SK-N-SH (cell line): ENCODE results near the gene ABCF1. TPM values are rescaled to one million over a fixed set of nuclear protein-coding genes. Genes with fewer than 3 reads are reported as not detected.

Experiments
- CTCF ChIA-PET: fragments of 300-600, 350-600 bp; formaldehyde crosslinking; extraction: SDS; loops from one replicate; lab custom pipeline; 2021; lab: Yijun Ruan, JAX
- POLR2A ChIA-PET: fragments of 350-600 bp; sonication (Branson Sonifier 250); formaldehyde crosslinking; extraction: SDS; loops from one replicate; lab custom pipeline; 2020; ENCODE audit warnings: antibody characterized with exemption, inconsistent platforms; lab: Yijun Ruan, JAX
- DNase-seq: peaks from one replicate; pipeline ENCODE4 v3.0.0; 2012
- H2AFZ ChIP-seq: fragments of 200-600 bp; sonication (generic); 2 replicates; pipeline ENCODE4 v1.8.1; 2016; ENCODE audit warnings: antibody characterized with exemption, mild to moderate bottlenecking, low read depth
- H3F3A ChIP-seq: fragments of 200-600 bp; sonication (generic); replicated peaks from 2 replicates; pipeline ENCODE3; 2016; ENCODE audit warnings: antibody characterized with exemption, mild to moderate bottlenecking; ENCODE audit not compliant: insufficient read depth
- H3K27ac ChIP-seq, 2 experiments: fragments of 200-500 bp in 1 of 2; fragments of 200-600 bp in 1 of 2; sonication (Bioruptor generic) in 1 of 2; sonication (generic), shearing (Covaris generic) in 1 of 2; 2 replicates each; pipeline versions ENCODE4 v1.5.1 to v1.6.1; 2014 to 2016; ENCODE audit warnings: low read depth in 2 of 2, inconsistent platforms in 1 of 2, low read length in 1 of 2, mild to moderate bottlenecking in 1 of 2, mixed read lengths in 1 of 2
- H3K27me3 ChIP-seq: fragments of 200-600 bp; sonication (generic), shearing (Covaris generic); 2 replicates; pipeline ENCODE4 v1.6.1; 2016; ENCODE audit warnings: mixed run types; ENCODE audit not compliant: insufficient read depth
- H3K36me3 ChIP-seq, 2 experiments: fragments of 200-500 bp in 1 of 2; fragments of 200-600 bp in 1 of 2; sonication (Bioruptor generic) in 1 of 2; sonication (generic) in 1 of 2; replicated peaks in 1 of 2; 2 replicates each; pipeline versions ENCODE3 to v1.5.1; 2014 to 2016; ENCODE audit warnings: low read length in 1 of 2, mild to moderate bottlenecking in 1 of 2; ENCODE audit not compliant: insufficient read depth in 2 of 2, control insufficient read depth in 1 of 2
- H3K4me1 ChIP-seq, 2 experiments: fragments of 200-500 bp in 1 of 2; fragments of 200-600 bp in 1 of 2; sonication (Bioruptor generic) in 1 of 2; sonication (generic), shearing (Covaris generic) in 1 of 2; 2 replicates each; pipeline versions ENCODE4 v1.5.1 to v1.6.1; 2014 to 2016; ENCODE audit warnings: low read depth in 1 of 2, low read length in 1 of 2, mixed run types in 1 of 2; ENCODE audit not compliant: insufficient read depth in 2 of 2, control insufficient read depth in 1 of 2
- H3K4me2 ChIP-seq: fragments of 200-600 bp; sonication (generic), shearing (Covaris generic); 2 replicates; pipeline ENCODE4 v1.6.1; 2017; ENCODE audit warnings: mixed run types
- H3K4me3 ChIP-seq, 2 experiments: fragments of 200-500 bp in 1 of 2; fragments of 200-600 bp in 1 of 2; sonication (Bioruptor generic) in 1 of 2; sonication (generic), shearing (Covaris generic) in 1 of 2; 2 replicates each; pipeline versions ENCODE4 v1.5.1 to v1.8.1; 2014 to 2016; ENCODE audit warnings: low read depth in 2 of 2, inconsistent platforms in 1 of 2, low read length in 1 of 2, mild to moderate bottlenecking in 1 of 2, mixed read lengths in 1 of 2, moderate library complexity in 1 of 2
- H3K79me2 ChIP-seq: fragments of 200-600 bp; sonication (generic); 2 replicates; pipeline ENCODE4 v1.8.1; 2017; ENCODE audit warnings: mild to moderate bottlenecking; ENCODE audit not compliant: insufficient read depth
- H3K9ac ChIP-seq: fragments of 200-600 bp; sonication (generic); 2 replicates; pipeline ENCODE4 v1.6.1; 2017; ENCODE audit warnings: mixed run types
- H3K9me2 ChIP-seq: fragments of 200-600 bp; sonication (generic); 2 replicates; pipeline ENCODE4 v1.6.1; 2017; ENCODE audit warnings: mixed run types
- H3K9me3 ChIP-seq: fragments of 200-600 bp; sonication (generic); 2 replicates; pipeline ENCODE4 v1.6.1; 2017; ENCODE audit warnings: mixed run types, mild to moderate bottlenecking, moderate library complexity
- H4K20me1 ChIP-seq: fragments of 200-600 bp; sonication (generic); 2 replicates; pipeline ENCODE4 v1.6.1; 2017; ENCODE audit warnings: mild to moderate bottlenecking, mixed run types; ENCODE audit not compliant: insufficient read depth
- ELF1 ChIP-seq: IDR thresholded peaks from 2 replicates; pipeline ENCODE4 v1.4.0; 2012
- EP300 ChIP-seq, 2 experiments: IDR thresholded peaks; 2 replicates each; pipeline versions ENCODE4 v1.4.0 to v1.6.1; 2012; ENCODE audit warnings: borderline replicate concordance in 1 of 2, low read depth in 1 of 2, low read length in 1 of 2
- EZH2phosphoT487 ChIP-seq: fragments of 200-600 bp; sonication (generic); IDR thresholded peaks from 2 replicates; pipeline ENCODE4 v1.6.1; 2017; ENCODE audit warnings: low read depth, mixed run types, mild to moderate bottlenecking, antibody characterized with exemption, moderate library complexity, borderline replicate concordance
- FOXJ3 ChIP-seq: sonication (generic); formaldehyde crosslinking; IDR thresholded peaks from 2 replicates; pipeline ENCODE4 v1.5.1; 2020; ENCODE audit warnings: mild to moderate bottlenecking, missing genetic modification reagents
- GATA2 ChIP-seq: sonication (generic); formaldehyde crosslinking; IDR thresholded peaks from 2 replicates; pipeline ENCODE4 v1.5.0; 2020; ENCODE audit warnings: mild to moderate bottlenecking, missing genetic modification reagents
- JUND ChIP-seq: IDR thresholded peaks from 2 replicates; pipeline ENCODE4 v1.4.0; 2012
- MEF2A ChIP-seq: IDR thresholded peaks from 2 replicates; pipeline ENCODE4 v1.4.0; 2012; ENCODE audit warnings: low read depth, borderline replicate concordance
- NFIC ChIP-seq: IDR thresholded peaks from 2 replicates; pipeline ENCODE4 v1.4.0; 2012; ENCODE audit warnings: borderline replicate concordance
- RFX5 ChIP-seq: IDR thresholded peaks from 2 replicates; pipeline ENCODE4 v1.6.1; 2012; ENCODE audit warnings: mild to moderate bottlenecking, improper control_type of control experiment, low read length
- RXRA ChIP-seq: IDR thresholded peaks from 2 replicates; pipeline ENCODE4 v1.4.0; 2012; ENCODE audit warnings: low read depth, mild to moderate bottlenecking, borderline replicate concordance
- SIN3A ChIP-seq: IDR thresholded peaks from 2 replicates; pipeline ENCODE4 v1.6.1; 2012; ENCODE audit warnings: low read depth, mild to moderate bottlenecking, low read length, moderate library complexity, borderline replicate concordance
- SMC3 ChIP-seq: IDR thresholded peaks from 2 replicates; pipeline ENCODE4 v1.6.1; 2012; ENCODE audit warnings: low read depth, low read length, improper control_type of control experiment
- TAF1 ChIP-seq: IDR thresholded peaks from 2 replicates; pipeline ENCODE4 v1.6.1; 2012; ENCODE audit warnings: low read depth, mild to moderate bottlenecking, low read length, moderate library complexity, borderline replicate concordance
- TCF12 ChIP-seq: IDR thresholded peaks from 2 replicates; pipeline ENCODE4 v1.4.0; 2012
- YY1 ChIP-seq: IDR thresholded peaks from 2 replicates; pipeline ENCODE4 v1.4.0; 2012; ENCODE audit warnings: low read depth, mild to moderate bottlenecking
- WGBS: methylation state at CpG from one replicate; pipeline ENCODE4 v1.1.6; 2017; ENCODE audit warnings: low lambda C conversion rate; 5-methylcytosine and 5-hydroxymethylcytosine counted together
- polyA plus RNA-seq, 3 experiments: library from polyadenylated mRNA; depleted of rRNA; stranded (reverse); fragments of >200 nt; gene quantifications; 2 replicates each; pipeline ENCODE4 v1.2.3, GENCODE V29; 2012
- TF ChIP-seq, protein P1 (sequence below): fragments of 200-600 bp; sonication (generic); IDR thresholded peaks from 2 replicates; pipeline ENCODE4 v1.6.1; 2017; ENCODE audit warnings: antibody characterized with exemption, mild to moderate bottlenecking, moderate library complexity
- TF ChIP-seq, protein P2 (sequence below): fragments of 150-350 bp; IDR thresholded peaks from 2 replicates; pipeline ENCODE4 v1.6.1; 2017; ENCODE audit warnings: antibody characterized with exemption, low read length, low read depth, borderline replicate concordance
- TF ChIP-seq, protein P3 (sequence below): IDR thresholded peaks from 2 replicates; pipeline ENCODE4; 2012

ABCF1 gene
- polyA plus RNA-seq, 1 of the 3 experiments (the other 2 are of a cell fraction), result 53.4 TPM

DNA sequence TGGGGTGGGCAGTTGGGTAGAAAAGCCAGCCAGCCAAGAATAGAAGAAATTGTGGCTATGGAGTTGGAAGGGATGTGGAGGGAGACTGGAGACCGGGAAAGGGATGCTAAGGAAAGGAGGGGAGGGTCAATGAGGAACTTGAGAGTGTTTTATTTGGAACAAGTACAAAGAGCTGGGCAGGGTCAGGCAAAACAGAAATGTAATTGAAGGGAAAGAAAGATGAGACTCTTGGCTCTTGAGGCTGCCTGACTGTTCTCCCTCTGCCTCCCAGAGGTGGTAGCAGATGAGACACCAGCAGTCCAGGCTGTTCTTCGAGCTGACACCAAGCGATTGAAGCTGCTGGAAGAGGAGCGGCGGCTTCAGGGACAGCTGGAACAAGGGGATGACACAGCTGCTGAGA is 12.7 kb downstream of the ABCF1 start:
- no peaks in the 10 kb centered on the region for H4K20me1 ChIP-seq
- H3K27me3 ChIP-seq, result no peaks in the 10 kb centered on the region
- peaks cover 61 to 66% of the 10 kb centered on the region in 2 experiments for H3K36me3 ChIP-seq
- DNase-seq, result no peak
- no peaks in the 10 kb centered on the region for H3K9me2 ChIP-seq
- ChIA-PET CTCF (interaction anchor here (1.2 to 3.7 kb wide), 4 partner anchors 13 to 42 kb away, joined by 3 to 17 read pairs (median 10); no protein-coding TSS in a partner anchor), POLR2A (interaction anchor here (1.5 to 1.6 kb wide), 2 partner anchors 13 to 14 kb away, joined by 3 to 5 read pairs; partner anchors contain the start of gene ABCF1)
- no peak overlapping the region for H3K4me2 ChIP-seq
- H3K4me1 ChIP-seq, result no peaks in the 10 kb centered on the region
- H3K79me2 ChIP-seq, result peaks cover 3% of the 10 kb centered on the region; the same call in 1 of the 2 replicates
- H3K4me3 ChIP-seq, result no peak overlapping the region
- H3F3A ChIP-seq, result no peaks in the 10 kb centered on the region
- H3K9me3 ChIP-seq, result no peaks in the 10 kb centered on the region
- no peak overlapping the region for H2AFZ ChIP-seq
- TF ChIP-seq SIN3A (no peak), TCF12 (no peak), ELF1 (no peak), YY1 (no peak), SMC3 (no peak), NFIC (no peak), EP300 (IDR thresholded peaks at IDR 0.05; ENCODE audit: borderline replicate concordance in 1 of 2, low read depth in 1 of 2, low read length in 1 of 2) (no peak), MEF2A (no peak), FOXJ3 (CRISPR knock-in tag) (no peak), RFX5 (no peak), TAF1 (no peak), EZH2phosphoT487 (no peak), GATA2 (CRISPR knock-in tag) (no peak), RXRA (no peak), JUND (no peak)
- TF ChIP-seq, protein P1, sequence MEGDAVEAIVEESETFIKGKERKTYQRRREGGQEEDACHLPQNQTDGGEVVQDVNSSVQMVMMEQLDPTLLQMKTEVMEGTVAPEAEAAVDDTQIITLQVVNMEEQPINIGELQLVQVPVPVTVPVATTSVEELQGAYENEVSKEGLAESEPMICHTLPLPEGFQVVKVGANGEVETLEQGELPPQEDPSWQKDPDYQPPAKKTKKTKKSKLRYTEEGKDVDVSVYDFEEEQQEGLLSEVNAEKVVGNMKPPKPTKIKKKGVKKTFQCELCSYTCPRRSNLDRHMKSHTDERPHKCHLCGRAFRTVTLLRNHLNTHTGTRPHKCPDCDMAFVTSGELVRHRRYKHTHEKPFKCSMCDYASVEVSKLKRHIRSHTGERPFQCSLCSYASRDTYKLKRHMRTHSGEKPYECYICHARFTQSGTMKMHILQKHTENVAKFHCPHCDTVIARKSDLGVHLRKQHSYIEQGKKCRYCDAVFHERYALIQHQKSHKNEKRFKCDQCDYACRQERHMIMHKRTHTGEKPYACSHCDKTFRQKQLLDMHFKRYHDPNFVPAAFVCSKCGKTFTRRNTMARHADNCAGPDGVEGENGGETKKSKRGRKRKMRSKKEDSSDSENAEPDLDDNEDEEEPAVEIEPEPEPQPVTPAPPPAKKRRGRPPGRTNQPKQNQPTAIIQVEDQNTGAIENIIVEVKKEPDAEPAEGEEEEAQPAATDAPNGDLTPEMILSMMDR, result no peak
- TF ChIP-seq, protein P2, sequence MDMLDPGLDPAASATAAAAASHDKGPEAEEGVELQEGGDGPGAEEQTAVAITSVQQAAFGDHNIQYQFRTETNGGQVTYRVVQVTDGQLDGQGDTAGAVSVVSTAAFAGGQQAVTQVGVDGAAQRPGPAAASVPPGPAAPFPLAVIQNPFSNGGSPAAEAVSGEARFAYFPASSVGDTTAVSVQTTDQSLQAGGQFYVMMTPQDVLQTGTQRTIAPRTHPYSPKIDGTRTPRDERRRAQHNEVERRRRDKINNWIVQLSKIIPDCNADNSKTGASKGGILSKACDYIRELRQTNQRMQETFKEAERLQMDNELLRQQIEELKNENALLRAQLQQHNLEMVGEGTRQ, result no peak
- TF ChIP-seq, protein P3, sequence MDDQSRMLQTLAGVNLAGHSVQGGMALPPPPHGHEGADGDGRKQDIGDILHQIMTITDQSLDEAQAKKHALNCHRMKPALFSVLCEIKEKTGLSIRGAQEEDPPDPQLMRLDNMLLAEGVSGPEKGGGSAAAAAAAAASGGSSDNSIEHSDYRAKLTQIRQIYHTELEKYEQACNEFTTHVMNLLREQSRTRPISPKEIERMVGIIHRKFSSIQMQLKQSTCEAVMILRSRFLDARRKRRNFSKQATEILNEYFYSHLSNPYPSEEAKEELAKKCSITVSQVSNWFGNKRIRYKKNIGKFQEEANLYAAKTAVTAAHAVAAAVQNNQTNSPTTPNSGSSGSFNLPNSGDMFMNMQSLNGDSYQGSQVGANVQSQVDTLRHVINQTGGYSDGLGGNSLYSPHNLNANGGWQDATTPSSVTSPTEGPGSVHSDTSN, result no peak
- TF ChIP-seq, all 33 proteins: peak for 0
- Histone ChIP-seq H3K9ac (no peak overlapping the region), H3K27ac (no peak overlapping the region)
- WGBS, result 94% methylated on average over 5 of the region's 5 CpGs
